PC-9 (cell line): ENCODE measurements around the gene PIK3CB. TPM values are rescaled to one million over a fixed set of nuclear protein-coding genes. Genes with fewer than 3 reads are reported as not detected.

Source experiments
- BruUV-seq: library from RNA; stranded (reverse); fragments of 400-500 nt; replicated peaks from 2 replicates; lab custom pipeline; 2021; lab: Mats Ljungman, UMichigan
- CTCF ChIA-PET: fragments of 300-600 bp; sonication (Branson Sonifier 250); formaldehyde crosslinking; loops from one replicate; lab custom pipeline; 2022; ENCODE audit warnings: antibody characterized with exemption; lab: Charles Lee
- POLR2A ChIA-PET: fragments of 300-600 bp; sonication (Branson Sonifier 250); formaldehyde crosslinking; loops from one replicate; lab custom pipeline; 2022; ENCODE audit warnings: antibody characterized with exemption; ENCODE audit not compliant: unreplicated experiment; lab: Charles Lee
- DNase-seq, 2 experiments: peaks; one replicate each; pipeline versions ENCODE4 v3.0.0 to v3.0.0-alpha.2; 2015 to 2022; ENCODE audit warnings: mixed read lengths in 1 of 2
- H2AFZ ChIP-seq: fragments of 200-600 bp; sonication (generic); 2 replicates; pipeline ENCODE4 v1.8.1; 2017; ENCODE audit warnings: antibody characterized with exemption
- H3F3A ChIP-seq: fragments of 200-600 bp; sonication (generic); 2 replicates; pipeline ENCODE4 v1.8.1; 2017; ENCODE audit warnings: antibody characterized with exemption, mild to moderate bottlenecking, low read depth; ENCODE audit not compliant: insufficient read depth
- H3K27ac ChIP-seq: fragments of 200-600 bp; sonication (generic); 2 replicates; pipeline ENCODE4 v1.6.1; 2016; ENCODE audit warnings: mixed run types
- H3K27me3 ChIP-seq: fragments of 200-600 bp; sonication (generic); 2 replicates; pipeline ENCODE4 v1.6.1; 2016; ENCODE audit warnings: low read depth, mixed run types; ENCODE audit not compliant: insufficient read depth
- H3K36me3 ChIP-seq: fragments of 200-600 bp; sonication (generic); 2 replicates; pipeline ENCODE4 v1.6.1; 2016; ENCODE audit warnings: low read depth, mixed run types
- H3K4me1 ChIP-seq: fragments of 200-600 bp; sonication (generic); replicated peaks from 2 replicates; pipeline ENCODE4 v1.6.1; 2016; ENCODE audit warnings: mixed run types; ENCODE audit not compliant: insufficient read depth
- H3K4me2 ChIP-seq: fragments of 200-600 bp; sonication (generic); 2 replicates; pipeline ENCODE4 v1.6.1; 2017; ENCODE audit warnings: mixed run types
- H3K4me3 ChIP-seq: fragments of 200-600 bp; sonication (generic); 2 replicates; pipeline ENCODE4 v1.6.1; 2016; ENCODE audit warnings: mixed run types
- H3K79me2 ChIP-seq: fragments of 200-600 bp; sonication (generic); 2 replicates; pipeline ENCODE4 v1.6.1; 2017; ENCODE audit warnings: low read depth, mixed run types
- H3K9me2 ChIP-seq: fragments of 200-600 bp; sonication (generic); 2 replicates; pipeline ENCODE4 v1.8.1; 2017; ENCODE audit warnings: mild to moderate bottlenecking; ENCODE audit not compliant: insufficient read depth
- H3K9me3 ChIP-seq: fragments of 200-600 bp; sonication (generic); 2 replicates; pipeline ENCODE4 v1.8.1; 2016; ENCODE audit warnings: low read depth; ENCODE audit not compliant: insufficient read depth
- H4K20me1 ChIP-seq: fragments of 200-600 bp; sonication (generic); 2 replicates; pipeline ENCODE4 v1.8.1; 2017; ENCODE audit not compliant: insufficient read depth
- CTCF ChIP-seq: fragments of 200-600 bp; sonication (generic); conservative IDR thresholded peaks from 2 replicates; pipeline ENCODE4 v1.6.1; 2017; ENCODE audit warnings: mixed run types, antibody characterized with exemption, mild to moderate bottlenecking, moderate library complexity
- EZH2 ChIP-seq: fragments of 200-600 bp; sonication (generic); IDR thresholded peaks from 2 replicates; pipeline ENCODE4 v1.8.0; 2017; ENCODE audit warnings: antibody characterized with exemption, low read depth
- intact Hi-C: fragments of 100-400 bp; cut with micrococcal nuclease; formaldehyde crosslinking; loops from one replicate; pipeline ENCODE4 v1.10.0; 2022; ENCODE audit not compliant: unreplicated experiment
- total RNA-seq: library from RNA; stranded (reverse); gene quantifications from 2 replicates; pipeline ENCODE4 v1.2.3, GENCODE V29; 2021

Gene PIK3CB
- total RNA-seq, 1 experiment from 2014 or later = 47.8 TPM

- Histone ChIP-seq H3K27me3 (no peaks in the 10 kb centered on the region), H2AFZ (no peak overlapping the region), H3K27ac (peak overlapping the region; percentile 15; the same call in 1 of the 2 replicates), H4K20me1 (peaks cover 12% of the 10 kb centered on the region), H3K4me1 (peaks cover 7% of the 10 kb centered on the region), H3F3A (peaks cover 10% of the 10 kb centered on the region), H3K79me2 (peaks cover 15% of the 10 kb centered on the region; the same call in 1 of the 2 replicates), H3K9me3 (no peaks in the 10 kb centered on the region), H3K9me2 (no peaks in the 10 kb centered on the region), H3K36me3 (no peaks in the 10 kb centered on the region; the same call in 1 of the 2 replicates), H3K4me3 (no peak overlapping the region), H3K4me2 (no peak overlapping the region)
- intact Hi-C loops = no loop called here
- BruUV-seq = no TSS peak
- DNase-seq = no peak
- TF ChIP-seq CTCF (no peak), EZH2 (no peak)
- POLR2A ChIA-PET = no interaction called here
- CTCF ChIA-PET = no interaction called here
These were observed 65.1 kb downstream of the PIK3CB start for GRCh38 chr3:138769616-138770015.

GRCh38 chr3:138768946-138769345 is 65.8 kb downstream of the PIK3CB start:
- BruUV-seq = no TSS peak
- Histone ChIP-seq H3K79me2 (peaks cover 11% of the 10 kb centered on the region; the same call in 1 of the 2 replicates), H3K4me3 (no peak overlapping the region), H3K4me2 (no peak overlapping the region), H4K20me1 (peaks cover 8% of the 10 kb centered on the region), H3K9me2 (no peaks in the 10 kb centered on the region), H3K4me1 (peaks cover under 1% of the 10 kb centered on the region; the same call in 1 of the 2 replicates), H2AFZ (no peak overlapping the region), H3K9me3 (no peaks in the 10 kb centered on the region), H3K27me3 (no peaks in the 10 kb centered on the region), H3K27ac (no peak overlapping the region), H3K36me3 (no peaks in the 10 kb centered on the region; the same call in 1 of the 2 replicates), H3F3A (peaks cover 4% of the 10 kb centered on the region)
- CTCF ChIA-PET = no interaction called here
- intact Hi-C loops = no loop called here
- POLR2A ChIA-PET = no interaction called here
- DNase-seq = no peak
- TF ChIP-seq EZH2 (no peak), CTCF (no peak)

- H3K79me2 ChIP-seq = 0 out of 2 replicates have a peak, but pooled peaks cover 3% of the 10 kb centered on the region
- ChIA-PET CTCF (interaction anchor here (0.6 to 0.7 kb wide), 2 partner anchors 20 to 353 kb away, joined by 3 read pairs; no protein-coding TSS in a partner anchor), POLR2A (no interaction called here)
These were observed 66.6 kb downstream of the PIK3CB start for GRCh38 chr3:138768125-138768524.

More at GRCh38 chr3:138768125-138768524, 66.6 kb downstream of the PIK3CB start:
- intact Hi-C loops = no loop called here
- Histone ChIP-seq H3K4me3 (no peak overlapping the region), H4K20me1 (peaks cover 5% of the 10 kb centered on the region), H3K36me3 (no peaks in the 10 kb centered on the region; the same call in 1 of the 2 replicates), H3K4me1 (no peaks in the 10 kb centered on the region), H3K9me2 (no peaks in the 10 kb centered on the region), H3K9me3 (no peaks in the 10 kb centered on the region), H3K27ac (no peak overlapping the region), H2AFZ (no peak overlapping the region), H3K27me3 (no peaks in the 10 kb centered on the region), H3F3A (no peaks in the 10 kb centered on the region), H3K4me2 (no peak overlapping the region)
- no TSS peak for BruUV-seq
- TF ChIP-seq CTCF (no peak), EZH2 (no peak)
- no peak for DNase-seq
